Testis (tissue), 3 donors: ENCODE measurements around the gene DIS3L2. TPM values are rescaled to one million over a fixed set of nuclear protein-coding genes. Genes with fewer than 3 reads are reported as not detected.
"Not testable (repeated sequence)": the region's sequence is repeated elsewhere in the genome, so short reads cannot be mapped to it uniquely, and the experiment has no call there.

Source experiments
- DNase-seq: peaks from one replicate; pipeline ENCODE4 v3.0.0-alpha.2; 2019
- H3K27ac ChIP-seq, 2 donors: fragments of 200-600 bp; sonication (generic); one replicate each; pipeline ENCODE4 v1.5.1; 2019
- H3K27me3 ChIP-seq: fragments of 200-600 bp; sonication (generic); one replicate; pipeline ENCODE4 v1.5.1; 2019
- H3K36me3 ChIP-seq: fragments of 200-600 bp; sonication (generic); one replicate; pipeline ENCODE4 v1.5.1; 2017; ENCODE audit warnings: low read depth; ENCODE audit errors: missing control alignments
- H3K4me1 ChIP-seq: fragments of 200-600 bp; sonication (generic); one replicate; pipeline ENCODE4 v1.5.1; 2019
- H3K4me3 ChIP-seq, 2 donors: fragments of 200-600 bp; sonication (generic); one replicate each; pipeline ENCODE4 v1.5.1; 2017 to 2019
- H3K9me3 ChIP-seq: fragments of 200-600 bp; sonication (generic); one replicate; pipeline ENCODE4 v1.5.1; 2017
- CTCF ChIP-seq, 3 experiments: fragments of 450-650 bp in 2 of 3; fragments of 200-600 bp in 1 of 3; sonication (generic) in 1 of 3; IDR thresholded peaks; one replicate each; pipeline ENCODE4 v1.5.1; 2016 to 2019; ENCODE audit warnings: antibody characterized with exemption in 3 of 3, mild to moderate bottlenecking in 2 of 3, moderate library complexity in 1 of 3
- POLR2A ChIP-seq: fragments of 450-650 bp; IDR thresholded peaks from one replicate; pipeline ENCODE4 v1.6.1; 2017; ENCODE audit warnings: antibody characterized with exemption, mild to moderate bottlenecking, moderate library complexity
- WGBS, 2 donors: methylation state at CpG; one replicate each; pipeline ENCODE4 v1.1.5; 2018; 5-methylcytosine and 5-hydroxymethylcytosine counted together
- intact Hi-C: fragments of 100-400 bp; cut with DNase I; formaldehyde crosslinking; loops from one replicate; pipeline ENCODE4 v1.15.1; 2023; ENCODE audit warnings: low total_unique reads
- polyA plus RNA-seq: library from polyadenylated mRNA; stranded (reverse); fragments of 350-450 nt; fragmentation: Illumina TruSeq; extraction: RNeasy Lipid Tissue Mini Kit (QIAGEN cat#74804); gene quantifications from one replicate; pipeline ENCODE4 v1.2.3, GENCODE V29; 2014; ENCODE audit warnings: low read depth, low replicate concordance; ENCODE audit not compliant: insufficient read depth
- total RNA-seq, 2 donors: library from RNA; depleted of rRNA; stranded (reverse); fragments of >200 nt; gene quantifications; one replicate each; pipeline ENCODE4 v1.2.3, GENCODE V29; 2016

The DIS3L2 gene
- total and polyA plus RNA-seq, 3 donors from 2014 or later: 32.5 to 80.7 (median 70.4) TPM

GRCh38 chr2:232328516-232329460 lies 367.3 kb downstream of the DIS3L2 start:
- Histone ChIP-seq H3K27ac (no peak overlapping the region), H3K4me1 (peaks cover 7% of the 10 kb centered on the region), H3K36me3 (no peaks in the 10 kb centered on the region), H3K4me3 (no peak overlapping the region), H3K9me3 (no peaks in the 10 kb centered on the region), H3K27me3 (no peaks in the 10 kb centered on the region)
- intact Hi-C loops: no loop called here
- no peak for DNase-seq
- WGBS, 2 donors: 92 to 94% methylated on average over 8 to 13 of the region's 14 CpGs
- TF ChIP-seq POLR2A (no peak), CTCF (IDR thresholded peaks at IDR 0.05) (no peak)

DNA sequence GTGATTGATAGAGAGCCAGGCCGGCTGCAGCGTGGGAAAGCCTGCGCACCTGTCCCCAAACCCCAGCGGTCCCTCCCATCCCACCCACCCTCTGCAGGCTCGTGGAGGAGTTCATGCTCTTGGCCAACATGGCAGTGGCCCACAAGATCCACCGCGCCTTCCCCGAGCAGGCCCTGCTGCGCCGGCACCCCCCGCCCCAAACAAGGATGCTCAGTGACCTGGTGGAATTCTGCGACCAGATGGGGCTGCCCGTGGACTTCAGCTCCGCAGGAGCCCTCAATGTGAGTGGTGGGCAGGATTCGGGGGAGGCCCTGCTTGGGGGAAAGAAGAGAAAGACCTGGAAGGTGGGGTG lies 368.2 kb downstream of the DIS3L2 start:
- DNase-seq: no peak
- 95 to 98% methylated on average over 8 to 14 of the region's 15 CpGs for WGBS, 2 donors
- Histone ChIP-seq H3K27ac (no peak overlapping the region), H3K4me3 (no peak overlapping the region), H3K27me3 (no peaks in the 10 kb centered on the region), H3K9me3 (no peaks in the 10 kb centered on the region), H3K36me3 (no peaks in the 10 kb centered on the region), H3K4me1 (peaks cover 1% of the 10 kb centered on the region)
- intact Hi-C loops: no loop called here
- TF ChIP-seq CTCF (IDR thresholded peaks at IDR 0.05): no peak
- no peak for TF ChIP-seq POLR2A

GRCh38 chr2:232330068-232330999 lies 368.8 kb downstream of the DIS3L2 start:
- no peak for DNase-seq
- 94 to 97% methylated on average over 3 to 13 of the region's 17 CpGs for WGBS, 2 donors
- Histone ChIP-seq H3K9me3 (no peaks in the 10 kb centered on the region), H3K27me3 (no peaks in the 10 kb centered on the region), H3K27ac (no peak overlapping the region), H3K4me1 (no peaks in the 10 kb centered on the region), H3K36me3 (no peaks in the 10 kb centered on the region), H3K4me3 (no peak overlapping the region)
- intact Hi-C loops: no loop called here
- no peak for TF ChIP-seq CTCF (IDR thresholded peaks at IDR 0.05)
- TF ChIP-seq POLR2A: no peak

DNA sequence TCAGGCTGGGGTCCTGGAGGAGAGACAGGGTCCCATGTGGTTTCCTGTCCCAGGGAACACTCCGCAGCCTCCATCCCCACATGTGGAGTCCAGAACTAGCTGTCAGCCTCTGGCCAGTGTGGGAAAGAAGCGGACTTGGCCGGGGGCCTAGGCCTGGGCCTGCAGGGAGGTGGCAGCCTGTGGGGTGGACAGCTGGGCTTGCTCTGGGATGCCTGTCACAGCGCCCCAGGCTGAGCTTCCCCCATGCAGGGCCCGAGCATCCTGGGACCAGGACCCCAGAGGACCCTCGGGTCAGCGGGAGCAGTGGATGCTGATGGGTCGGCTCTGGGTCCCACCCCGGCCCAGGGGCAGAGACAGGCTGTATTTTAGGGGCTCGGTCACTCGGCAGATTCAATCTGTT lies 369.5 kb downstream of the DIS3L2 start:
- H3K27me3 ChIP-seq, intact Hi-C loops, H3K36me3 ChIP-seq, H3K9me3 ChIP-seq, H3K4me3 ChIP-seq, H3K4me1 ChIP-seq, DNase-seq, H3K27ac ChIP-seq: not testable (repeated sequence)
- WGBS, 2 donors: 98% methylated on average over 11 of the region's 11 CpGs; no CpG with 5 or more reads in 1 of the 2 donors

- H3K9me3 ChIP-seq, H3K4me3 ChIP-seq, H3K36me3 ChIP-seq, H3K27me3 ChIP-seq, H3K4me1 ChIP-seq, DNase-seq, intact Hi-C loops, H3K27ac ChIP-seq: not testable (repeated sequence)
- 82 to 83% methylated on average over 9 to 10 of the region's 11 CpGs for WGBS, 2 donors
Measured at GRCh38 chr2:232331641-232332040, 370.1 kb downstream of the DIS3L2 start.

- H3K4me3 ChIP-seq, H3K9me3 ChIP-seq, H3K27me3 ChIP-seq, H3K27ac ChIP-seq, H3K4me1 ChIP-seq, H3K36me3 ChIP-seq, intact Hi-C loops: not testable (repeated sequence)
- DNase-seq: peak; percentile 40
- 67 to 74% methylated on average over 7 to 16 of the region's 26 CpGs for WGBS, 2 donors
Measured at GRCh38 chr2:232332244-232332939, 370.9 kb downstream of the DIS3L2 start.
